ENCODE data around the gene GZMM. TPM values are rescaled to one million over a fixed set of nuclear protein-coding genes. Genes with fewer than 3 reads are reported as not detected.

The GZMM gene
- total and polyA plus RNA-seq, 9 donors, result 0.15 to 0.56 (median 0.25) TPM; not detected in 1

DNA sequence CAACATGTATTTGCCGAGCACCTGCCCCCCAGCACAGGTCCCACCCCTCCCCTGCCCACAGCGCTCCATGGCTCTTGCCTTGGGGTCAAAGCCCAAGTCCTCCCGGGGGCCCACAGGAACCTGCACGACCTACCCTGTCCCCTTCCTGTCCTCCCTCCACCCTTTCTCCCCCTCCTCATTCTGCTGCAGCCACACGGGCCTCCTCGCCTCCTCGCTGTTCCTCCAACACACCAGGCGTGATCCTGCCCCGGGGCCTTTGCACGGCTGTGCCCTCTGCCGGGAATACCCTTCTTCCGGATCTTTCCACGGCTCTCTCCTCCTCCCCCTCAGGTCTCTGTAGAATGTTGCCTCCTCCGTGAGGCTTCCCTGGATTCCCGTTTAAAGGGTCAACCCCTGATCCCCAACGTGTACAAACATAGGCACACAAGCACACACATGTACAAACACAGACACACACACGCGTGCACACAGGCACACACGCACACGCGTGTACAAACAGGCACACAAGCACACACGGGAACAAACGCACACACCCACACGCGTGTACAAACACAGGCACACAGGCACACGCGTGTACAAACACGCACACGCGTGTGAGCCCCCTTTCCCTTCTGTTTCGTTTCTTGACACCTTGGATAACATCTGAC, 44.8 kb upstream of the GZMM start:
- Histone ChIP-seq H3K27ac (ENCODE audit: low read length) (no peak overlapping the region), H3K27me3 (ENCODE audit: control insufficient read depth, insufficient read depth, low read length) (peaks cover 45% of the 10 kb centered on the region), H3K4me3 (ENCODE audit: low read length) (no peak overlapping the region), H3K36me3 (ENCODE audit: control insufficient read depth, insufficient read depth, low read length) (no peaks in the 10 kb centered on the region), H3K9me3 (replicated peaks; ENCODE audit: control insufficient read depth, low read depth, low read length) (no peaks in the 10 kb centered on the region), H3K4me1 (ENCODE audit: control insufficient read depth, insufficient read depth, low read length) (peaks cover 27% of the 10 kb centered on the region)
- 73% methylated on average over 28 of the region's 31 CpGs for WGBS (ENCODE audit: insufficient coverage)
- peak; percentile 3 for DNase-seq

- no peaks in the 10 kb centered on the region for H3K9me3 ChIP-seq (replicated peaks; ENCODE audit: control insufficient read depth, low read depth, low read length)
- peak; percentile 6 for DNase-seq
- H3K27ac ChIP-seq (ENCODE audit: low read length), result no peak overlapping the region
- H3K4me1 ChIP-seq (ENCODE audit: control insufficient read depth, insufficient read depth, low read length), result peaks cover 11% of the 10 kb centered on the region
- 82% methylated on average over 9 of the region's 17 CpGs for WGBS (ENCODE audit: insufficient coverage)
- H3K27me3 ChIP-seq (ENCODE audit: control insufficient read depth, insufficient read depth, low read length), result peaks cover 32% of the 10 kb centered on the region
- H3K36me3 ChIP-seq (ENCODE audit: control insufficient read depth, insufficient read depth, low read length), result no peaks in the 10 kb centered on the region
- H3K4me3 ChIP-seq (ENCODE audit: low read length), result no peak overlapping the region
Measured at GRCh38 chr19:501646-502045, 42.2 kb upstream of the GZMM start.

- H3K4me3 ChIP-seq (ENCODE audit: low read length), result no peak overlapping the region
- DNase-seq, result peak; percentile 3
- no peaks in the 10 kb centered on the region for H3K9me3 ChIP-seq (replicated peaks; ENCODE audit: control insufficient read depth, low read depth, low read length)
- H3K27ac ChIP-seq (ENCODE audit: low read length), result no peak overlapping the region
- peaks cover 16% of the 10 kb centered on the region for H3K4me1 ChIP-seq (ENCODE audit: control insufficient read depth, insufficient read depth, low read length)
- peaks cover 8% of the 10 kb centered on the region for H3K36me3 ChIP-seq (ENCODE audit: control insufficient read depth, insufficient read depth, low read length)
- H3K27me3 ChIP-seq (ENCODE audit: control insufficient read depth, insufficient read depth, low read length), result peaks cover 8% of the 10 kb centered on the region
- 85% methylated on average over 14 of the region's 14 CpGs for WGBS (ENCODE audit: insufficient coverage)
Measured at GRCh38 chr19:504616-505015, 39.2 kb upstream of the GZMM start.

DNA sequence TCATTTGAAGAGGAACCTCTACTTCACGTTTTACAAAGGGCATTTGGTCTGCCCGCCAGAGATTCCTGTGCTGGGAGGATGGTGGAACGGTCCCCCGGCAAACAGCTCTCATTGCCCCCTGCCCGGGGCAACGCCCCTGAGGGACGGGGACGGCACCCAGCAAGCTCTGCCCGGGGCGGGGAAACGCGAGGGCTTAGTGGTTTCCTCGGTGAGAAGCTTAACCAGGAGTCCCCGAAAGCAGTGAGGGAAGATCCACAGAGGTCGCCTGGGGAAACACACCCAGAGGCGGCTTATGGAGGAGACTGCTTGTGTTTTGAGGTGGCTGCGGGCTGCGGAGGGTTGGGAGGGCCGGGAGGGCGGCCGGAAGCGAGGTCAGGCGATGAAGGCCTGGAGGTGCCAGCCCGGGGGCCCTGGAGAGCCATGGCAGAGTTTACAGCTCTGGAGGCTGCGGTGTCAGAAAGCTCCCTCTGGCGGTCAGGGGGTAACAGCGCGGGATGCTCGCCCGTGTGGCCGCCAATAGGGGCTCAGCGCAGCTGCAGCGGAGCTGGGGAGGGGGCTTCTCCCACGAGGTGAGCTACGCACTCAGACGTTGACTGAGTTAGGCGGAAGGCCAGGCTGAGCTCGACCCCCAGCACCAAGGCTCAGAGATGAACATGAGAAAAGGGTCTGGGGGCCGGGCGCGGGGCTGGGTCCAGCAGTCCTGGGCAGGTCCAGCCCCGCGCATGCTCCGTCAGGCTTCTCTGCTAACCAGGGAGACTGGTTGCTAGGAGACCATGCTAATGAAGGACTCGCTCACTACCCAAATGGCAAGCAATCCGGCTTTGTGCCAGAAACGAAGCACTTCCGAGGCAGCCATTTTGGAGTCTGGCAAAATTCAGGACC, 37.2 kb upstream of the GZMM start:
- Histone ChIP-seq H3K9me3 (replicated peaks; ENCODE audit: control insufficient read depth, low read depth, low read length) (no peaks in the 10 kb centered on the region), H3K27ac (ENCODE audit: low read length) (peak overlapping the region; percentile 97), H3K4me3 (ENCODE audit: low read length) (peak overlapping the region; percentile 85), H3K4me1 (ENCODE audit: control insufficient read depth, insufficient read depth, low read length) (peaks cover 31% of the 10 kb centered on the region), H3K27me3 (ENCODE audit: control insufficient read depth, insufficient read depth, low read length) (no peaks in the 10 kb centered on the region), H3K36me3 (ENCODE audit: control insufficient read depth, insufficient read depth, low read length) (peaks cover 8% of the 10 kb centered on the region)
- peak; percentile 100 for DNase-seq
- 2% methylated on average over 44 of the region's 48 CpGs for WGBS (ENCODE audit: insufficient coverage)

GRCh38 chr19:507286-508203, 36.3 kb upstream of the GZMM start, which contains the start of gene TPGS1:
Gene TPGS1 (plus strand): TSS chr19:507497. CDS start chr19:507507, 10 bp downstream.
- peak; percentile 88 for DNase-seq
- H3K27me3 ChIP-seq (ENCODE audit: control insufficient read depth, insufficient read depth, low read length), result no peaks in the 10 kb centered on the region
- peaks cover 8% of the 10 kb centered on the region for H3K36me3 ChIP-seq (ENCODE audit: control insufficient read depth, insufficient read depth, low read length)
- H3K4me3 ChIP-seq (ENCODE audit: low read length), result peak within 1 kb of the TSS; percentile 85
- under 1% methylated on average over 81 of the region's 81 CpGs for WGBS (ENCODE audit: insufficient coverage)
- peak within 1 kb of the TSS; percentile 97 for H3K27ac ChIP-seq (ENCODE audit: low read length)
- peaks cover 34% of the 10 kb centered on the region for H3K4me1 ChIP-seq (ENCODE audit: control insufficient read depth, insufficient read depth, low read length)
- H3K9me3 ChIP-seq (replicated peaks; ENCODE audit: control insufficient read depth, low read depth, low read length), result no peaks in the 10 kb centered on the region

- Histone ChIP-seq H3K9me3 (replicated peaks; ENCODE audit: control insufficient read depth, low read depth, low read length) (no peaks in the 10 kb centered on the region), H3K27ac (ENCODE audit: low read length) (peak overlapping the region; percentile 97), H3K27me3 (ENCODE audit: control insufficient read depth, insufficient read depth, low read length) (no peaks in the 10 kb centered on the region), H3K4me3 (ENCODE audit: low read length) (peak overlapping the region; percentile 85), H3K36me3 (ENCODE audit: control insufficient read depth, insufficient read depth, low read length) (peaks cover 8% of the 10 kb centered on the region), H3K4me1 (ENCODE audit: control insufficient read depth, insufficient read depth, low read length) (peaks cover 40% of the 10 kb centered on the region)
- no peak for DNase-seq
- 54% methylated on average over 30 of the region's 32 CpGs for WGBS (ENCODE audit: insufficient coverage)
Measured at GRCh38 chr19:508204-509150, 35.4 kb upstream of the GZMM start.

DNA sequence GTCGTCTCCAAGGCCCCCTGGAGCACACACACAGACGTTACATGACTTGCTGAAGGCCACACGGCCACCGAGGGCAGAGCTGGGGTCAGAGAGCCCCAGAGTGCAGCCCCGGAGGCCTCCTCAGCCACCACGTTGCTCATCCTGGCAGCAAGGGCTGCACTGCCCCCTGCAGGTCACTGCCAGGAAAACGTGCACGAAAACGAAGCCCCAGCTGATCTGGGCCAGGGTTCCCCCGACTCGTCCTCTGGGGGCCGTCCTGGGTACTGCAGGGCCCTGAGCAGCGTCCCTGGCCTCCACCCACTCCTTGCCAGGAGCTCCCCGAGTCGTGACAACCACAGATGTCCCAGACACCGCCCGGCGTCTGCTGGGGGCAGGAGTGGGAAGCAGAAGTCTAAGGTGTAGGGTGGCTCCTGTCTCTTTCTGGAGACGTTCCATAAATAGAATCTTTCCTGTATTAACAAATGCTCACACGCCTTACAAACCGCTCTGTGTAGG, 33.2 kb upstream of the GZMM start:
- WGBS (ENCODE audit: insufficient coverage), result 10% methylated on average over 12 of the region's 21 CpGs
- peak; percentile 78 for DNase-seq
- Histone ChIP-seq H3K27me3 (ENCODE audit: control insufficient read depth, insufficient read depth, low read length) (no peaks in the 10 kb centered on the region), H3K36me3 (ENCODE audit: control insufficient read depth, insufficient read depth, low read length) (peaks cover 15% of the 10 kb centered on the region), H3K4me1 (ENCODE audit: control insufficient read depth, insufficient read depth, low read length) (peaks cover 40% of the 10 kb centered on the region), H3K27ac (ENCODE audit: low read length) (peak overlapping the region; percentile 87), H3K4me3 (ENCODE audit: low read length) (no peak overlapping the region), H3K9me3 (replicated peaks; ENCODE audit: control insufficient read depth, low read depth, low read length) (no peaks in the 10 kb centered on the region)

GRCh38 chr19:511101-511851, 32.6 kb upstream of the GZMM start:
- peaks cover 15% of the 10 kb centered on the region for H3K36me3 ChIP-seq (ENCODE audit: control insufficient read depth, insufficient read depth, low read length)
- H3K27me3 ChIP-seq (ENCODE audit: control insufficient read depth, insufficient read depth, low read length), result no peaks in the 10 kb centered on the region
- 31% methylated on average over 17 of the region's 30 CpGs for WGBS (ENCODE audit: insufficient coverage)
- peak overlapping the region; percentile 87 for H3K27ac ChIP-seq (ENCODE audit: low read length)
- H3K4me1 ChIP-seq (ENCODE audit: control insufficient read depth, insufficient read depth, low read length), result peaks cover 38% of the 10 kb centered on the region
- no peaks in the 10 kb centered on the region for H3K9me3 ChIP-seq (replicated peaks; ENCODE audit: control insufficient read depth, low read depth, low read length)
- DNase-seq, result peak; percentile 76
- no peak overlapping the region for H3K4me3 ChIP-seq (ENCODE audit: low read length)
